Adrenal gland (tissue), 12 donors: ENCODE data around the gene PRM2. TPM values are rescaled to one million over a fixed set of nuclear protein-coding genes. Genes with fewer than 3 reads are reported as not detected.

Source experiments
- DNase-seq, 7 donors: peaks; one replicate each; pipeline ENCODE4 v3.0.0-alpha.2; 2019 to 2020
- H3K27ac ChIP-seq, 5 donors: fragments of 200-600 bp; sonication (generic) in 4 of 5; 1 replicate in 3 of 5; 2 replicates in 2 of 5; pipeline versions ENCODE4 v1.5.1 to v1.8.0; 2016 to 2020; ENCODE audit warnings: mild to moderate bottlenecking in 1 of 5
- H3K27me3 ChIP-seq: fragments of 200-600 bp; 2 replicates; pipeline ENCODE4 v1.8.0; 2021
- H3K36me3 ChIP-seq, 2 donors: fragments of 200-600 bp; replicated peaks in 1 of 2; 1 replicate in 1 of 2; 2 replicates in 1 of 2; pipeline versions ENCODE4 v1.5.1 to v1.8.0; 2018 to 2022
- H3K4me1 ChIP-seq, 2 donors: fragments of 200-600 bp; replicated peaks in 1 of 2; 1 replicate in 1 of 2; 2 replicates in 1 of 2; pipeline versions ENCODE4 v1.5.1 to v1.8.0; 2018 to 2021
- H3K4me3 ChIP-seq, 4 donors: fragments of 200-600 bp; sonication (generic) in 3 of 4; one replicate each; pipeline ENCODE4 v1.5.1; 2016 to 2018
- H3K9me3 ChIP-seq, 3 donors: fragments of 200-600 bp; sonication (generic) in 1 of 3; replicated peaks in 1 of 3; 1 replicate in 2 of 3; 2 replicates in 1 of 3; pipeline versions ENCODE4 v1.5.1 to v1.8.0; 2016 to 2021
- CTCF ChIP-seq, 6 experiments: fragments of 450-650 bp in 4 of 6; fragments of 200-600 bp in 2 of 6; sonication (generic) in 1 of 6; IDR thresholded peaks; 1 replicate in 5 of 6; 2 replicates in 1 of 6; pipeline versions ENCODE4 v1.5.1 to v1.8.0; 2016 to 2021; ENCODE audit warnings: antibody characterized with exemption in 6 of 6, mild to moderate bottlenecking in 2 of 6, moderate library complexity in 1 of 6
- POLR2A ChIP-seq, 2 donors: fragments of 450-650 bp; IDR thresholded peaks; one replicate each; pipeline ENCODE4 v1.6.1; 2017; ENCODE audit warnings: antibody characterized with exemption in 2 of 2, mild to moderate bottlenecking in 2 of 2, moderate library complexity in 1 of 2
- WGBS, 4 donors: extraction: QIAGEN DNeasy Blood & Tissue Kit in 2 of 4; methylation state at CpG; one replicate each; pipeline versions ENCODE4 v1.1.5 to v1.1.7; 2013 to 2017; 5-methylcytosine and 5-hydroxymethylcytosine counted together
- intact Hi-C, 2 donors: fragments of 100-400 bp; cut with DNase I; formaldehyde crosslinking; loops; one replicate each; pipeline versions ENCODE4 v1.14.1 to v1.15.0; 2022 to 2023
- polyA plus RNA-seq, 3 donors: library from polyadenylated mRNA; stranded (reverse); fragments of 200-250 nt in 2 of 3; fragments of 350-450 nt in 1 of 3; fragmentation: Illumina TruSeq in 1 of 3; extraction: RNeasy Lipid Tissue Mini Kit (QIAGEN cat#74804) in 1 of 3; gene quantifications; one replicate each; pipeline ENCODE4 v1.2.3, GENCODE V29; 2013 to 2014
- total RNA-seq, 9 donors: library from RNA; depleted of rRNA in 4 of 9; stranded (reverse); fragments of >200 nt in 4 of 9; fragments of 120-200 nt in 1 of 9; fragmentation: NEBNext Ultra II Directional in 1 of 9; extraction: Animal tissue kit (Norgen Biotek cat#: 25700) in 1 of 9; gene quantifications; one replicate each; pipeline versions ENCODE4 v1.1.0 to v1.2.4, GENCODE V29; 2013 to 2023
- donor health status: healthy with polysubstance abuse.
- donor health status: Bipolar disorder and iron deficiency.
- donor health status: DM: yes; HTN: yes; CAD: no.
- donor health status: DM: no; HTN: no; CAD: no.
- donor health status: DM: no; HTN: no; CAD: no.
- donor health status: DM: yes; HTN: yes; CAD: no.

The PRM2 gene
- total and polyA plus RNA-seq, 12 donors = not detected

DNA sequence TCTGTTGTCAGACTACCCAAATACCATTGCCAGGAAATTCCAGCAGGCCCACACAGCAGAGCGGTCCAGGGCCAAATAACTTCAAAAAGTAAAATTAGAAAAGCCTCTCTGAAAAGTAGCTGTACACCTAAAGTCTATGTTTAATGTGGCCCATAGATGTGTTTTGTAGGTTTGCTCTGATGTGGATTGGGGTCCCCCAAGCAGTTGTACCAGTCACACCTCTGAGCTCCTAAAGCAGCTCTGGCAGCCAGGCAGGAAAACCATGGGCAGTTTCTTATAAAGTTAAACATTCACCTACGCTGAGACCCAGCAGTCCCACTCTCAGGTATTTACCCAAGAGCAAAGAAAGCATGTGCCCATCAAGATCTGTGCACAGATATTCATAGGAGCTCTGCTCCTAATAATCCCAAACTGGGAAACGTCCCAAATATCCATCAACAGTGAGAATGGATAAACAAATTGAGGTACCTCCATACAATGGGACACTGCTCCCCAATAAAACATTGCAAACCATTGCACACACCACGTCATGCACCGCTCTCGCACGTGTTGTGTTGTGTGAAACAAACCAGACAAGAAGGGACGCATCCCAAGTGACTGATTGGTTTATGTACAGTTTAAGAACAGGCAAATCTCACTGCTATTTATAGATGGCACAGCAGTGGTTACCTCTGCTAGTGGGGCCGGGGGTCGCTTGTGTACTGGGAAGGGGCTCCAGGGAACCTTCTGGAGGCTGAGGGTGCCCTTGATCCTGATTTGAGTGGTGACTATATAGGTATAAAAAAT lies 20.6 kb upstream of the PRM2 start:
- DNase-seq = no peak
- no peak overlapping the region for H3K27ac ChIP-seq

DNA sequence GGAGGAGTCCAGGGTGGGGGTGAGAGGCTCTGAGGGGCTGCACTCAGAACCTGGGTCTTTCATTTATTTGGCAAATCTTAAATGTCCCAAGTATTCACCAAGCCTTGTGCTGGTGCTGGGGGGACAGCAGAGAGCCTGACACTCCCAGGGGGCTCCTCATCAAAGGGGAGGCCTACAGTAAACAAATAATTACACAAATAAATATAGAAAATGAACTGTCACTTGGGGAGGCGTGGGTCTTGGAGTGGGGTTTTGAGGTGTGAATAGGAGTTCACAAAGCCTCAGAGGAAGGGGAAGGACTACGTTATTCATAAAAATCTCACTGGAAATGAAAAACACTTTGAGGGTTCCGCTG lies 20.0 kb upstream of the PRM2 start:
- H3K9me3 ChIP-seq = no peaks in the 10 kb centered on the region
- peaks cover 0 to 7% of the 10 kb centered on the region in 2 donors for H3K4me1 ChIP-seq
- H3K27ac ChIP-seq = no peak overlapping the region
- WGBS, 4 donors = 72 to 95% (median 89%) methylated on average over 3 of the region's 3 CpGs
- H3K4me3 ChIP-seq = no peak overlapping the region
- TF ChIP-seq POLR2A (IDR thresholded peaks at IDR 0.05) (no peak), CTCF (IDR thresholded peaks at IDR 0.05) (no peak)
- H3K36me3 ChIP-seq = no peaks in the 10 kb centered on the region
- intact Hi-C loops = loop anchor here in 1 of 2 donors (10.0 kb wide), 1 partner anchor 52 kb away; no protein-coding TSS in a partner anchor
- no peak for DNase-seq
- no peaks in the 10 kb centered on the region for H3K27me3 ChIP-seq

More for the DNA sequence above, 20.6 kb upstream of the PRM2 start:
- no peaks in the 10 kb centered on the region for H3K27me3 ChIP-seq
- peaks cover 0 to 7% of the 10 kb centered on the region in 2 donors for H3K4me1 ChIP-seq
- TF ChIP-seq CTCF (IDR thresholded peaks at IDR 0.05) (no peak), POLR2A (IDR thresholded peaks at IDR 0.05) (no peak)
- H3K9me3 ChIP-seq = no peaks in the 10 kb centered on the region
- 63 to 75% (median 71%) methylated on average over 9 to 10 of the region's 10 CpGs for WGBS, 4 donors
- no peak overlapping the region for H3K4me3 ChIP-seq
- intact Hi-C loops = loop anchor here in 1 of 2 donors (10.0 kb wide), 1 partner anchor 52 kb away; no protein-coding TSS in a partner anchor
- no peaks in the 10 kb centered on the region for H3K36me3 ChIP-seq

DNA sequence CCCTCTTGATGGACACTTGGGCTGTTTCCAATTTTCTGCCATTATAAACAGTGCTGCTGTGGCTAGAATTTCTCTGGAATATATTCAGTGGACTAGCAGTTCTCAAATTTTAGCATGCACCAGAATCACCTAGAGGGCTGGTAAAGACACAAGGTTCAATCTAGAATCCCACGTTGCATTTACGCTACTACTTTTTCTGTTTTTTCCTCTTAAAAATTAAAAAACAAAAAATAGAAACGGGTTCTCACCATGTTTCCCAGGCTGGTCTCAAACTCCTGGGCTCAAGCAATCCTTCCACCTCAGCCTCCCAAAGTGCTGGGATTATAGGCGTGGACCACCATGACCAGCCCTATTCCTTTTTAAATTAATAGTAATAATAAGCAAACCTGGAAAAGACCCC lies 19.4 kb upstream of the PRM2 start:
- Histone ChIP-seq H3K4me3 (no peak overlapping the region), H3K36me3 (no peaks in the 10 kb centered on the region), H3K4me1 (peaks cover 0 to 7% of the 10 kb centered on the region in 2 donors), H3K27ac (no peak overlapping the region), H3K9me3 (no peaks in the 10 kb centered on the region), H3K27me3 (no peaks in the 10 kb centered on the region)
- TF ChIP-seq POLR2A (IDR thresholded peaks at IDR 0.05) = no peak
- TF ChIP-seq CTCF (IDR thresholded peaks at IDR 0.05) = no peak
- intact Hi-C loops = loop anchor here in 1 of 2 donors (10.0 kb wide), 1 partner anchor 51 kb away; no protein-coding TSS in a partner anchor
- no peak for DNase-seq
- 86 to 96% (median 89%) methylated on average over 4 of the region's 4 CpGs for WGBS, 4 donors

DNA sequence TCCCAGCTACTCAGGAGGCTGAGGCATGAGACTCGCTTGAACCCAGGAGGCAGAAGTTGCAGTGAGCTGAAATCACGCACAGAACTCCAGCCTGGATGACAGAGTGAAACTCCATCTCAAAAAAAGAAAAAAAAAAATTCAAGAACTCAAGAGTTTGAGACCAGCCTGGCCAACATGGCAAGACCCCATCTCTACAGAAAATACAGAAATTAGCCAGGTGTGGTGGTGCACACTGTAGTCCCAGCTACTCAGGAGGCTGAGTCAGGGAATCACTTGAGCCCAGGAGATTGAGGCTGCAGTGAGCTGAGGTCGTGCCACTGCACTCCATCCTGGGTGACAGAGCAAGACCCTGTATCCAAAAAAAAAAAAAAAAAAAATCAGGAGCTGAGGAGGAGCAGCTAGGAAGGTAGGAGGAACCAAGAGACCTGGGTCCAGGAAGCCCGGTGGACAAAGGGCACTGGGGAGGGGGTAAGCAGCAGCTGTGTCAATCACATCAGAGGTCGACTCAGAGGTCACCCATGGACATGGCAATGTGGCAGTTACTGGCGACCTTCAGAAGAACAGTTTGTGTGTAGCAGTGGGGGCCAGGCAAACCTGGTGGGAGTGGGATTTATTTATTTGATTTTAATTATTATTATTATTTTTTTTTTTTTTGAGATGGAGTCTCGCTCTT lies 15.9 kb upstream of the PRM2 start:
- TF ChIP-seq POLR2A (IDR thresholded peaks at IDR 0.05) (no peak), CTCF (IDR thresholded peaks at IDR 0.05) (no peak)
- Histone ChIP-seq H3K4me1 (peaks cover 0 to 3% of the 10 kb centered on the region in 2 donors), H3K9me3 (no peaks in the 10 kb centered on the region), H3K4me3 (no peak overlapping the region), H3K27ac (no peak overlapping the region), H3K36me3 (no peaks in the 10 kb centered on the region), H3K27me3 (no peaks in the 10 kb centered on the region)
- no peak for DNase-seq
- intact Hi-C loops = loop anchor here in 1 of 2 donors (10.0 kb wide), 1 partner anchor 47 kb away; no protein-coding TSS in a partner anchor
- 73 to 87% (median 82%) methylated on average over 7 of the region's 7 CpGs for WGBS, 4 donors
